A549 (cell line): Measurements from ENCODE around the gene KCNIP4.

Source experiments
- CBX2 ChIP-seq: fragments of 200-600 bp; sonication (generic); IDR thresholded peaks from 2 replicates; pipeline ENCODE4 v1.6.1; 2016; ENCODE audit warnings: low read depth, mild to moderate bottlenecking, borderline replicate concordance
- CHD2 ChIP-seq: fragments of 150-350 bp; IDR thresholded peaks from 2 replicates; pipeline ENCODE4 v1.6.1; 2014; ENCODE audit warnings: low read length; ENCODE audit not compliant: partially characterized antibody
- CTCF ChIP-seq: fragments of >200 bp; sonication (Bioruptor Twin); formaldehyde crosslinking; IDR thresholded peaks from 3 replicates; pipeline ENCODE4 v1.5.1; 2016
- EP300 ChIP-seq, 2 experiments: fragments of >200 bp; sonication (Bioruptor Twin); formaldehyde crosslinking; IDR thresholded peaks; 2 replicates in 1 of 2; 3 replicates in 1 of 2; pipeline ENCODE4 v1.6.1; 2016 to 2017
- GATA3 ChIP-seq: IDR thresholded peaks from 2 replicates; pipeline ENCODE4 v1.6.1; 2012; ENCODE audit warnings: borderline replicate concordance
- JUNB ChIP-seq: fragments of >200 bp; sonication (Bioruptor Twin); formaldehyde crosslinking; IDR thresholded peaks from 2 replicates; pipeline ENCODE4 v1.6.1; 2016
- MAX ChIP-seq: IDR thresholded peaks from 2 replicates; pipeline ENCODE4 v1.6.1; 2012
- POLR2A ChIP-seq: IDR thresholded peaks from 2 replicates; pipeline ENCODE4 v1.6.1; 2012; ENCODE audit warnings: mild to moderate bottlenecking, low read length
- RAD21 ChIP-seq, 2 experiments: fragments of >200 bp in 1 of 2; sonication (Bioruptor Twin) in 1 of 2; formaldehyde crosslinking in 1 of 2; IDR thresholded peaks in 1 of 2; conservative IDR thresholded peaks in 1 of 2; 2 replicates in 1 of 2; 3 replicates in 1 of 2; pipeline ENCODE4 v1.6.1; 2012 to 2018; ENCODE audit warnings: inconsistent platforms in 1 of 2
- RCOR1 ChIP-seq: fragments of 150-350 bp; IDR thresholded peaks from 2 replicates; pipeline ENCODE4 v1.6.1; 2014; ENCODE audit warnings: antibody characterized with exemption, low read length, low read depth
- RFX5 ChIP-seq: fragments of 450-650 bp; IDR thresholded peaks from 2 replicates; pipeline ENCODE4 v1.7.1; 2014; ENCODE audit warnings: antibody characterized with exemption, mild to moderate bottlenecking, moderate library complexity
- SREBF2 ChIP-seq: fragments of 450-650 bp; IDR thresholded peaks from 2 replicates; pipeline ENCODE4 v1.6.1; 2014; ENCODE audit warnings: mild to moderate bottlenecking, moderate library complexity
- ZSCAN20 ChIP-seq: fragments of 250-450 bp; sonication (Bioruptor Pico); IDR thresholded peaks from 2 replicates; pipeline ENCODE4 v1.8.0; 2022; ENCODE audit warnings: mild to moderate bottlenecking, moderate library complexity

GRCh38 chr4:21688596-21689265 lies 259.8 kb downstream of the KCNIP4 start:
- TF ChIP-seq POLR2A, result no peak
- TF ChIP-seq RAD21 (conservative IDR thresholded peaks at IDR 0.05 in 1 of 2, IDR thresholded peaks at IDR 0.05 in 1 of 2), result no peak
- no peak for TF ChIP-seq CBX2
- TF ChIP-seq CTCF, result no peak
- no peak for TF ChIP-seq MAX
- TF ChIP-seq RCOR1, result no peak
- no peak for TF ChIP-seq EP300 (IDR thresholded peaks at IDR 0.05)
- TF ChIP-seq GATA3, result no peak
- TF ChIP-seq CHD2, result no peak
- TF ChIP-seq SREBF2, result no peak
- TF ChIP-seq RFX5, result no peak
- no peak for TF ChIP-seq JUNB
- TF ChIP-seq ZSCAN20 (CRISPR knock-in tag), result no peak
